GM12872 (cell line): ENCODE measurements around the gene BCAS2.

ENCODE experiments used
- CTCF ChIP-seq: IDR thresholded peaks from 3 replicates; pipeline ENCODE4 v1.5.1; 2011; ENCODE audit warnings: low read depth, mild to moderate bottlenecking, low read length, moderate library complexity; ENCODE audit not compliant: insufficient read depth

BCAS2 gene

GRCh38 chr1:114522264-114522575 lies 59.2 kb downstream of the BCAS2 start:
- no peak for TF ChIP-seq CTCF

- no peak for TF ChIP-seq CTCF
Measured at GRCh38 chr1:114521396-114522263, 59.8 kb downstream of the BCAS2 start.
